Transverse colon (tissue), 4 donors: ENCODE data around the gene GRIN2D. TPM values are rescaled to one million over a fixed set of nuclear protein-coding genes. Genes with fewer than 3 reads are reported as not detected.

Experiments
- DNase-seq: peaks from one replicate; pipeline ENCODE4 v3.0.0-alpha.2; 2019
- H3K27ac ChIP-seq, 4 donors: fragments of 200-600 bp; sonication (generic); 2 replicates each; pipeline ENCODE4 v1.5.1; 2016 to 2018; ENCODE audit warnings: inconsistent platforms in 4 of 4
- H3K27me3 ChIP-seq: fragments of 200-600 bp; sonication (generic); 2 replicates; pipeline ENCODE4 v1.5.1; 2017; ENCODE audit warnings: inconsistent platforms
- H3K36me3 ChIP-seq, 4 donors: fragments of 200-600 bp; sonication (generic); 2 replicates each; pipeline ENCODE4 v1.5.1; 2017 to 2019; ENCODE audit warnings: inconsistent platforms in 4 of 4
- H3K4me1 ChIP-seq, 4 donors: fragments of 200-600 bp; sonication (generic); 2 replicates each; pipeline ENCODE4 v1.5.1; 2017 to 2020; ENCODE audit warnings: inconsistent platforms in 4 of 4
- H3K4me3 ChIP-seq, 4 donors: fragments of 200-600 bp; sonication (generic); 1 replicate in 1 of 4; 2 replicates in 3 of 4; pipeline versions ENCODE4 v1.5.1 to v1.6.1; 2017 to 2019; ENCODE audit warnings: inconsistent platforms in 4 of 4
- H3K9me3 ChIP-seq, 2 donors: fragments of 200-600 bp; sonication (generic); 2 replicates each; pipeline ENCODE4 v1.5.1; 2017 to 2019; ENCODE audit warnings: inconsistent platforms in 2 of 2
- EP300 ChIP-seq: sonication (generic); formaldehyde crosslinking; IDR thresholded peaks from one replicate; pipeline ENCODE4 v1.6.1; 2017; ENCODE audit warnings: antibody characterized with exemption, low read depth
- POLR2A ChIP-seq: fragments of 450-650 bp; IDR thresholded peaks from one replicate; pipeline ENCODE4 v1.6.1; 2016; ENCODE audit warnings: antibody characterized with exemption, mild to moderate bottlenecking, moderate library complexity
- POLR2AphosphoS5 ChIP-seq, 3 donors: sonication (generic); formaldehyde crosslinking; IDR thresholded peaks; one replicate each; pipeline ENCODE4 v1.6.1; 2016; ENCODE audit warnings: antibody characterized with exemption in 3 of 3
- WGBS, 2 donors: methylation state at CpG; one replicate each; pipeline ENCODE4 v1.1.5; 2018; ENCODE audit warnings: low coverage in 1 of 2; 5-methylcytosine and 5-hydroxymethylcytosine counted together
- in situ Hi-C, 4 donors: fragments of 200-750 bp; cut with MboI; loops; one replicate each; pipeline versions ENCODE4 v1.15.0 to v1.15.1; 2017; ENCODE audit warnings: low sequenced_read_pairs in 3 of 4, low pct_ligation_motif_present in 1 of 4, low pct_unique_long_range_greater_than_20kb in 1 of 4
- intact Hi-C: fragments of 100-400 bp; cut with DNase I; formaldehyde crosslinking; loops from one replicate; pipeline ENCODE4 v1.15.1; 2023; ENCODE audit warnings: low total_unique reads
- total RNA-seq, 4 donors: library from RNA; depleted of rRNA; stranded (reverse); fragments of >200 nt; gene quantifications; one replicate each; pipeline ENCODE4 v1.1.0, GENCODE V29; 2016
- TF ChIP-seq, protein P1 (sequence below), 5 experiments: fragments of 200-600 bp in 3 of 5; fragments of 450-650 bp in 2 of 5; sonication (generic) in 3 of 5; IDR thresholded peaks; 1 replicate in 2 of 5; 2 replicates in 3 of 5; pipeline ENCODE4 v1.5.1; 2016 to 2017; ENCODE audit warnings: antibody characterized with exemption in 5 of 5, inconsistent platforms in 3 of 5, mild to moderate bottlenecking in 2 of 5, moderate library complexity in 1 of 5

The GRIN2D gene
- total RNA-seq, 4 donors from 2014 or later, result 0.32 to 3.8 (median 0.41) TPM; not detected in 1

- in situ Hi-C loops, result no loop called here
- peaks cover 58% of the 10 kb centered on the region for H3K27me3 ChIP-seq
- peak overlapping the region in 1 of 4 donors; percentile 18 for H3K4me3 ChIP-seq
- H3K4me1 ChIP-seq, result peaks cover 4 to 44% (median 36%) of the 10 kb centered on the region in 4 donors
- H3K27ac ChIP-seq, result no peak overlapping the region
- H3K36me3 ChIP-seq, result peaks cover 0 to 10% (median 3%) of the 10 kb centered on the region in 4 donors
- DNase-seq, result no peak
- TF ChIP-seq, protein P1, sequence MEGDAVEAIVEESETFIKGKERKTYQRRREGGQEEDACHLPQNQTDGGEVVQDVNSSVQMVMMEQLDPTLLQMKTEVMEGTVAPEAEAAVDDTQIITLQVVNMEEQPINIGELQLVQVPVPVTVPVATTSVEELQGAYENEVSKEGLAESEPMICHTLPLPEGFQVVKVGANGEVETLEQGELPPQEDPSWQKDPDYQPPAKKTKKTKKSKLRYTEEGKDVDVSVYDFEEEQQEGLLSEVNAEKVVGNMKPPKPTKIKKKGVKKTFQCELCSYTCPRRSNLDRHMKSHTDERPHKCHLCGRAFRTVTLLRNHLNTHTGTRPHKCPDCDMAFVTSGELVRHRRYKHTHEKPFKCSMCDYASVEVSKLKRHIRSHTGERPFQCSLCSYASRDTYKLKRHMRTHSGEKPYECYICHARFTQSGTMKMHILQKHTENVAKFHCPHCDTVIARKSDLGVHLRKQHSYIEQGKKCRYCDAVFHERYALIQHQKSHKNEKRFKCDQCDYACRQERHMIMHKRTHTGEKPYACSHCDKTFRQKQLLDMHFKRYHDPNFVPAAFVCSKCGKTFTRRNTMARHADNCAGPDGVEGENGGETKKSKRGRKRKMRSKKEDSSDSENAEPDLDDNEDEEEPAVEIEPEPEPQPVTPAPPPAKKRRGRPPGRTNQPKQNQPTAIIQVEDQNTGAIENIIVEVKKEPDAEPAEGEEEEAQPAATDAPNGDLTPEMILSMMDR (IDR thresholded peaks at IDR 0.05), result no peak
- TF ChIP-seq POLR2AphosphoS5 (IDR thresholded peaks at IDR 0.05), result no peak
- TF ChIP-seq POLR2A, result no peak
- no peak for TF ChIP-seq EP300
- intact Hi-C loops, result no loop called here
- H3K9me3 ChIP-seq, result no peaks in the 10 kb centered on the region
- 75% methylated on average over 15 of the region's 15 CpGs; no CpG with 5 or more reads in 1 of the 2 donors for WGBS, 2 donors
Observed at GRCh38 chr19:48392860-48393558, 459 bp upstream of the GRIN2D start.

- Histone ChIP-seq H3K4me1 (peaks cover 4 to 45% (median 37%) of the 10 kb centered on the region in 4 donors), H3K9me3 (no peaks in the 10 kb centered on the region)
- WGBS, 2 donors, result 6 to 19% methylated on average over 2 to 33 of the region's 38 CpGs
Observed at GRCh38 chr19:48394331-48395169, 1.1 kb downstream of the GRIN2D start.

DNA sequence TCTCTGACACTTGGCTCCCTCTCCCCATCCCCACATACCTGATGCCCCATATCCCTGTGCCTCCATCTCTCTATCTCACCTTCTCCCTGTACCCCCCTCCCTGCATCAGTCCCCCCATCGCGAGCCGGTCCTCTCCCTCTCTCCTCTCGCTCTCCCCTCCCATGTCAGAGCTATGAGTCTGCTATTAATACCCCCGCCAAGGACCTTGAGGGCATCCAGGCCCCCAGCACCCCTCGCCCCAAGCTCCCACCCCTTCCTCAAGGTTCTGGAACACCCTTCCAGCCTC is 1.6 kb downstream of the GRIN2D start:
- H3K4me1 ChIP-seq, result peaks cover 4 to 39% (median 32%) of the 10 kb centered on the region in 4 donors
- in situ Hi-C loops (no loop called here), intact Hi-C loops (no loop called here)
- H3K36me3 ChIP-seq, result no peaks in the 10 kb centered on the region
- WGBS, 2 donors, result 8 to 11% methylated on average over 4 to 6 of the region's 6 CpGs
- peaks cover 60% of the 10 kb centered on the region for H3K27me3 ChIP-seq
- no peak overlapping the region for H3K4me3 ChIP-seq
- no peak for TF ChIP-seq POLR2AphosphoS5 (IDR thresholded peaks at IDR 0.05)
- no peak for TF ChIP-seq POLR2A
- no peak for TF ChIP-seq EP300
- TF ChIP-seq, protein P1 (IDR thresholded peaks at IDR 0.05), result no peak
- DNase-seq, result no peak
- H3K9me3 ChIP-seq, result no peaks in the 10 kb centered on the region
- H3K27ac ChIP-seq, result no peak overlapping the region

More at GRCh38 chr19:48394331-48395169, 1.1 kb downstream of the GRIN2D start:
- in situ Hi-C loops, result no loop called here
- Histone ChIP-seq H3K4me3 (no peak overlapping the region), H3K27ac (no peak overlapping the region), H3K27me3 (peaks cover 60% of the 10 kb centered on the region), H3K36me3 (no peaks in the 10 kb centered on the region)
- intact Hi-C loops, result no loop called here
- DNase-seq, result peak; percentile 21
- TF ChIP-seq, protein P1 (IDR thresholded peaks at IDR 0.05), result no peak
- TF ChIP-seq EP300 (no peak), POLR2A (no peak), POLR2AphosphoS5 (IDR thresholded peaks at IDR 0.05) (no peak)

DNA sequence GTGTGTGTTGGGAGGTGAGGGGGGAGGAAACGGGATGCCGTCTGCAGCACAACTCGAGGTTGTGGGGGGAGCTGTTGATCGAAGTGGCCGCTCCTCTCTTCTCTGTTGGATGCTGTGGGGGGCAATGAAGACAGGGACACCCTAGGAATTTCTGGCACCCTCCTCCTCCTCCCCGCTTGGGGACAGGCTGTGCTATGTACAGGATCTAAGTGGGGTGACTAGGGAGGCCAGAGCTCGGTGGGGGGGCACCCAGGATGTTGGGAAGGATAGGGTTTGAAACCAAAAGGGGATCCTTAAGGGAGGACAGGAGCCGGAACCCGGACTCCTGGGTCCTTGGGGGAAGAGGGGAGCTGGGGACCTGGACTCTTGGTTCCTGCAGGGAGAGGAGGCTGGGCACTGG is 2.0 kb downstream of the GRIN2D start:
- intact Hi-C loops, result no loop called here
- H3K27ac ChIP-seq, result no peak overlapping the region
- H3K4me3 ChIP-seq, result no peak overlapping the region
- in situ Hi-C loops, result no loop called here
- no peaks in the 10 kb centered on the region for H3K9me3 ChIP-seq
- TF ChIP-seq POLR2AphosphoS5 (IDR thresholded peaks at IDR 0.05) (no peak), EP300 (no peak), POLR2A (no peak)
- TF ChIP-seq, protein P1 (IDR thresholded peaks at IDR 0.05), result no peak
- H3K27me3 ChIP-seq, result peaks cover 60% of the 10 kb centered on the region
- H3K4me1 ChIP-seq, result peaks cover 4 to 36% (median 30%) of the 10 kb centered on the region in 4 donors
- DNase-seq, result no peak
- H3K36me3 ChIP-seq, result no peaks in the 10 kb centered on the region
- WGBS, 2 donors, result 17% methylated on average over 9 of the region's 9 CpGs; no CpG with 5 or more reads in 1 of the 2 donors
